ENCODE results near the gene TMEM167A. TPM values are rescaled to one million over a fixed set of nuclear protein-coding genes. Genes with fewer than 3 reads are reported as not detected.

The TMEM167A gene
- polyA plus RNA-seq, 3 donors = 50.3 to 337 (median 288) TPM

GRCh38 chr5:83038924-83039323 lies 38.3 kb downstream of the TMEM167A start:
- DNase-seq = no peak
- no peaks in the 10 kb centered on the region for H3K9me3 Mint-ChIP-seq
- Histone ChIP-seq H3K9me3 (replicated peaks in 1 of 2; ENCODE audit: control insufficient read depth in 1 of 2, insufficient read depth in 1 of 2, low read length in 2 of 2) (no peaks in the 10 kb centered on the region), H3K4me2 (replicated peaks; ENCODE audit: extremely low read depth, low read length, poor library complexity, severe bottlenecking) (no peak overlapping the region), H3K4me1 (ENCODE audit: control insufficient read depth in 1 of 2, insufficient read depth in 2 of 2, low read length in 2 of 2) (no peaks in the 10 kb centered on the region), H3K27me3 (ENCODE audit: control insufficient read depth in 2 of 2, insufficient read depth in 2 of 2, low read length in 2 of 2) (no peaks in the 10 kb centered on the region), H3K9ac (ENCODE audit: insufficient read depth, low read length, poor library complexity, severe bottlenecking) (no peak overlapping the region), H3K79me2 (ENCODE audit: insufficient read depth, low read length) (no peaks in the 10 kb centered on the region), H3K4me3 (replicated peaks in 1 of 3; ENCODE audit: low read depth in 2 of 3, low read length in 3 of 3) (no peak overlapping the region), H3K36me3 (replicated peaks in 1 of 2; ENCODE audit: control insufficient read depth in 1 of 2, insufficient read depth in 2 of 2, low read length in 2 of 2) (no peaks in the 10 kb centered on the region), H2AFZ (ENCODE audit: insufficient read depth, low read depth, low read length, poor library complexity, severe bottlenecking) (no peak overlapping the region), H3K27ac (ENCODE audit: low read depth in 1 of 2, low read length in 2 of 2) (no peak overlapping the region), H4K20me1 (ENCODE audit: insufficient read depth, low read length) (no peaks in the 10 kb centered on the region)
- H3K36me3 Mint-ChIP-seq = peaks cover 8 to 14% of the 10 kb centered on the region in 2 donors
- WGBS (ENCODE audit: insufficient coverage) = no CpG with 5 or more reads among the region's 3 CpGs
- no peaks in the 10 kb centered on the region for H3K4me1 Mint-ChIP-seq
- peaks cover 0 to 3% (median 1%) of the 10 kb centered on the region in 3 donors for H3K27me3 Mint-ChIP-seq (ENCODE audit: low read depth in 3 of 3)
- H3K27ac Mint-ChIP-seq = no peak overlapping the region
- H3K4me3 Mint-ChIP-seq = no peak overlapping the region
- intact Hi-C loops (cut with micrococcal nuclease) = no loop called here
- no peak for TF ChIP-seq CTCF (IDR thresholded peaks at IDR 0.05)

- Mint-ChIP-seq H3K36me3 (peaks cover 2 to 5% of the 10 kb centered on the region in 2 donors), H3K27me3 (ENCODE audit: low read depth in 3 of 3) (peaks cover 0 to 5% (median 1%) of the 10 kb centered on the region in 3 donors), H3K4me3 (no peak overlapping the region), H3K27ac (no peak overlapping the region), H3K9me3 (no peaks in the 10 kb centered on the region), H3K4me1 (no peaks in the 10 kb centered on the region)
- no peak overlapping the region for H3K9ac ChIP-seq (ENCODE audit: insufficient read depth, low read length, poor library complexity, severe bottlenecking)
- no peak overlapping the region for H3K4me2 ChIP-seq (replicated peaks; ENCODE audit: extremely low read depth, low read length, poor library complexity, severe bottlenecking)
- no peak for TF ChIP-seq CTCF (IDR thresholded peaks at IDR 0.05)
- no CpG with 5 or more reads among the region's 4 CpGs for WGBS (ENCODE audit: insufficient coverage)
- no peaks in the 10 kb centered on the region for H3K9me3 ChIP-seq (replicated peaks in 1 of 2; ENCODE audit: control insufficient read depth in 1 of 2, insufficient read depth in 1 of 2, low read length in 2 of 2)
- no peak for DNase-seq
- no peak overlapping the region for H3K27ac ChIP-seq (ENCODE audit: low read depth in 1 of 2, low read length in 2 of 2)
- no peaks in the 10 kb centered on the region for H3K36me3 ChIP-seq (replicated peaks in 1 of 2; ENCODE audit: control insufficient read depth in 1 of 2, insufficient read depth in 2 of 2, low read length in 2 of 2)
- intact Hi-C loops (cut with micrococcal nuclease) = no loop called here
- H3K4me3 ChIP-seq (replicated peaks in 1 of 3; ENCODE audit: low read depth in 2 of 3, low read length in 3 of 3) = no peak overlapping the region
- H2AFZ ChIP-seq (ENCODE audit: insufficient read depth, low read depth, low read length, poor library complexity, severe bottlenecking) = no peak overlapping the region
- H3K27me3 ChIP-seq (ENCODE audit: control insufficient read depth in 2 of 2, insufficient read depth in 2 of 2, low read length in 2 of 2) = no peaks in the 10 kb centered on the region
- no peaks in the 10 kb centered on the region for H3K79me2 ChIP-seq (ENCODE audit: insufficient read depth, low read length)
- no peaks in the 10 kb centered on the region for H3K4me1 ChIP-seq (ENCODE audit: control insufficient read depth in 1 of 2, insufficient read depth in 2 of 2, low read length in 2 of 2)
- H4K20me1 ChIP-seq (ENCODE audit: insufficient read depth, low read length) = no peaks in the 10 kb centered on the region
These were observed 40.1 kb downstream of the TMEM167A start for GRCh38 chr5:83036991-83037575.

Data from CD14-positive monocyte (primary cell).